ENCODE data around the gene GJA4.

Gene GJA4

GRCh38 chr1:34792868-34793727 lies at the start of gene GJA4:
Gene GJA4 (plus strand): TSS chr1:34792999. CDS start chr1:34794214, 1,215 bp downstream.
- no peak for DNase-seq (ENCODE audit: low read depth)

- DNase-seq (ENCODE audit: low read depth) = no peak
Measured at GRCh38 chr1:34743775-34744174, 49.0 kb upstream of the GJA4 start.

GRCh38 chr1:34744851-34745250 lies 47.9 kb upstream of the GJA4 start:
- no peak for DNase-seq (ENCODE audit: low read depth)

GRCh38 chr1:34745666-34746065 lies 47.1 kb upstream of the GJA4 start:
- DNase-seq (ENCODE audit: low read depth) = no peak

GRCh38 chr1:34746101-34746500 lies 46.7 kb upstream of the GJA4 start:
- no peak for DNase-seq (ENCODE audit: low read depth)

- DNase-seq (ENCODE audit: low read depth) = no peak
Measured at GRCh38 chr1:34746785-34747637, 45.8 kb upstream of the GJA4 start.

GRCh38 chr1:34747638-34747941 lies 45.2 kb upstream of the GJA4 start:
- no peak for DNase-seq (ENCODE audit: low read depth)

- no peak for DNase-seq (ENCODE audit: low read depth)
Measured at GRCh38 chr1:34749992-34750391, 42.8 kb upstream of the GJA4 start.

GRCh38 chr1:34750610-34751009 lies 42.2 kb upstream of the GJA4 start:
- no peak for DNase-seq (ENCODE audit: low read depth)

GRCh38 chr1:34753163-34753562 lies 39.6 kb upstream of the GJA4 start:
- DNase-seq (ENCODE audit: low read depth) = no peak

GRCh38 chr1:34754964-34755637 lies 37.7 kb upstream of the GJA4 start, which contains the start of gene GJB5:
Gene GJB5 (plus strand): TSS chr1:34755047. CDS start chr1:34757331, 2,284 bp downstream.
- no peak for DNase-seq (ENCODE audit: low read depth)

GRCh38 chr1:34755961-34756360 lies 36.8 kb upstream of the GJA4 start:
- DNase-seq (ENCODE audit: low read depth) = no peak

- no peak for DNase-seq (ENCODE audit: low read depth)
Measured at GRCh38 chr1:34757386-34757785, 35.4 kb upstream of the GJA4 start.

GRCh38 chr1:34758751-34759150 lies 34.0 kb upstream of the GJA4 start:
- DNase-seq (ENCODE audit: low read depth) = no peak

- DNase-seq (ENCODE audit: low read depth) = no peak
Measured at GRCh38 chr1:34759503-34760357, 33.1 kb upstream of the GJA4 start, which contains the start of gene GJB4. Gene GJB4 (plus strand): TSS chr1:34759740. CDS start chr1:34761255, 1,515 bp downstream.

GRCh38 chr1:34761176-34761761 lies 31.5 kb upstream of the GJA4 start:
- DNase-seq (ENCODE audit: low read depth) = no peak

- DNase-seq (ENCODE audit: low read depth) = no peak
Measured at GRCh38 chr1:34761776-34762307, 31.0 kb upstream of the GJA4 start.

- DNase-seq (ENCODE audit: low read depth) = no peak
Measured at GRCh38 chr1:34762474-34763141, 30.2 kb upstream of the GJA4 start.

GRCh38 chr1:34763142-34763781 lies 29.5 kb upstream of the GJA4 start:
- DNase-seq (ENCODE audit: low read depth) = no peak

GRCh38 chr1:34768856-34769255 lies 23.9 kb upstream of the GJA4 start:
- DNase-seq (ENCODE audit: low read depth) = no peak
